GM15510 (cell line): ENCODE results near the gene RSPH10B2.
"Not testable (repeated sequence)": the region's sequence is repeated elsewhere in the genome, so short reads cannot be mapped to it uniquely, and the experiment has no call there.

Experiments used
- POLR2A ChIP-seq: IDR thresholded peaks from 3 replicates; pipeline ENCODE4 v1.6.1; 2011; ENCODE audit warnings: borderline replicate concordance; ENCODE audit not compliant: insufficient read length; ENCODE audit errors: extremely low read depth

Gene RSPH10B2

GRCh38 chr7:6753964-6754363 is at the start of gene RSPH10B2:
TSS of gene RSPH10B2 (plus strand) at chr7:6754103. CDS start at chr7:6757678, 3,575 bp downstream.
- TF ChIP-seq POLR2A, result not testable (repeated sequence)

GRCh38 chr7:6705959-6706665 is 47.8 kb upstream of the RSPH10B2 start:
- no peak for TF ChIP-seq POLR2A

GRCh38 chr7:6706666-6707407 is 47.1 kb upstream of the RSPH10B2 start, which contains the start of gene ZNF12:
TSS of gene ZNF12 (minus strand) at chr7:6706947. CDS start at chr7:6705173, 1,774 bp downstream.
- peak; percentile 83 for TF ChIP-seq POLR2A

- TF ChIP-seq POLR2A, result no peak
Measured at GRCh38 chr7:6708304-6708703, 45.6 kb upstream of the RSPH10B2 start.

- no peak for TF ChIP-seq POLR2A
Measured at GRCh38 chr7:6709808-6710207, 44.1 kb upstream of the RSPH10B2 start.

- TF ChIP-seq POLR2A, result no peak
Measured at GRCh38 chr7:6714360-6714759, 39.5 kb upstream of the RSPH10B2 start.

- no peak for TF ChIP-seq POLR2A
Measured at GRCh38 chr7:6718124-6718523, 35.8 kb upstream of the RSPH10B2 start.

- no peak for TF ChIP-seq POLR2A
Measured at GRCh38 chr7:6725003-6725402, 28.9 kb upstream of the RSPH10B2 start.

GRCh38 chr7:6727663-6728062 is 26.2 kb upstream of the RSPH10B2 start:
- no peak for TF ChIP-seq POLR2A

- TF ChIP-seq POLR2A, result peak; percentile 93
Measured at GRCh38 chr7:6729492-6730342, 24.2 kb upstream of the RSPH10B2 start.

GRCh38 chr7:6730343-6730633 is 23.6 kb upstream of the RSPH10B2 start:
- TF ChIP-seq POLR2A, result no peak

- peak; percentile 45 for TF ChIP-seq POLR2A
Measured at GRCh38 chr7:6826151-6826550, 72.2 kb downstream of the RSPH10B2 start, which contains the start of gene CCZ1B. TSS of gene CCZ1B (minus strand) at chr7:6826275. CDS start at chr7:6826197, 78 bp downstream.

- TF ChIP-seq POLR2A, result no peak
Measured at GRCh38 chr7:6831018-6831725, 77.3 kb downstream of the RSPH10B2 start.

GRCh38 chr7:6833636-6834035 is 79.7 kb downstream of the RSPH10B2 start:
- TF ChIP-seq POLR2A, result no peak
